K562 (cell line): Measurements from ENCODE around the gene MIX23. TPM values are rescaled to one million over a fixed set of nuclear protein-coding genes. Genes with fewer than 3 reads are reported as not detected.
A peak's percentile ranks its signal among the peaks of the same experiment; 100 is the strongest.

Source experiments
- CBX3 ChIP-seq, 2 experiments: IDR thresholded peaks; 1 replicate in 1 of 2; 2 replicates in 1 of 2; pipeline ENCODE4 v1.6.1; 2012; ENCODE audit warnings: inconsistent platforms in 2 of 2, low read length in 2 of 2, borderline replicate concordance in 1 of 2, control low read depth in 1 of 2
- FOXK2 ChIP-seq, 2 experiments: fragments of 450-650 bp; IDR thresholded peaks in 1 of 2; conservative IDR thresholded peaks in 1 of 2; 2 replicates each; pipeline ENCODE4 v1.6.1; 2016; ENCODE audit warnings: low read depth in 2 of 2, mild to moderate bottlenecking in 1 of 2
- FOXP4 ChIP-seq: sonication (generic); formaldehyde crosslinking; IDR thresholded peaks from 2 replicates; pipeline ENCODE4 v1.8.0; 2022; ENCODE audit warnings: mild to moderate bottlenecking, missing genetic modification reagents, borderline replicate concordance
- GABPB1 ChIP-seq: sonication (generic); formaldehyde crosslinking; IDR thresholded peaks from 2 replicates; pipeline ENCODE4 v1.8.0; 2022; ENCODE audit warnings: mild to moderate bottlenecking, missing genetic modification reagents
- MECOM ChIP-seq: fragments of 250-450 bp; sonication (Bioruptor Pico); IDR thresholded peaks from 2 replicates; pipeline ENCODE4 v1.8.0; 2022; ENCODE audit warnings: inconsistent platforms
- RBFOX2 ChIP-seq: fragments of 200-400 bp; formaldehyde crosslinking; IDR thresholded peaks from 2 replicates; pipeline ENCODE4 v1.6.1; 2017; ENCODE audit warnings: low read depth, mild to moderate bottlenecking, low read length, moderate library complexity
- ZNF263 ChIP-seq: sonication (generic); formaldehyde crosslinking; IDR thresholded peaks from 2 replicates; pipeline ENCODE4 v1.8.0; 2022; ENCODE audit warnings: mild to moderate bottlenecking, missing genetic modification reagents, borderline replicate concordance
- ZNF41 ChIP-seq: fragments of 250-450 bp; sonication (Bioruptor Pico); conservative IDR thresholded peaks from 2 replicates; pipeline ENCODE4 v1.4.0; 2020; ENCODE audit warnings: mild to moderate bottlenecking
- ZNF431 ChIP-seq: sonication (generic); formaldehyde crosslinking; IDR thresholded peaks from 2 replicates; pipeline ENCODE4 v1.8.0; 2022; ENCODE audit warnings: mild to moderate bottlenecking, missing genetic modification reagents
- ZNF561 ChIP-seq: fragments of 450-650 bp; formaldehyde crosslinking; conservative IDR thresholded peaks from 2 replicates; pipeline ENCODE4 v1.4.0; 2020; ENCODE audit warnings: mild to moderate bottlenecking, moderate library complexity
- ZZZ3 ChIP-seq: fragments of 450-650 bp; IDR thresholded peaks from 2 replicates; pipeline ENCODE4 v1.6.1; 2016; ENCODE audit warnings: antibody characterized with exemption, mild to moderate bottlenecking, moderate library complexity
- polyA plus RNA-seq, 8 experiments: library from polyadenylated mRNA; depleted of rRNA in 4 of 8; stranded (reverse) in 5 of 8; unstranded in 3 of 8; fragments of >200 nt; fragmentation: Nextera tagmentation in 2 of 8; fragmentation: Illumina TruSeq in 1 of 8; extraction: Ambion mirVana in 2 of 8; extraction: Trizol in 1 of 8; gene quantifications; 2 replicates each; pipeline versions ENCODE4 v1.2.1 to v1.2.3, GENCODE V29; 2011 to 2014; ENCODE audit warnings: inconsistent platforms in 1 of 8, missing spikeins in 1 of 8
- total RNA-seq, 7 experiments: library from RNA; depleted of rRNA in 6 of 7; stranded (reverse); fragments of >200 nt in 6 of 7; fragmentation: Illumina TruSeq in 2 of 7; extraction: Trizol in 2 of 7; gene quantifications; 2 replicates each; pipeline versions ENCODE4 v1.2.1 to v1.2.3, GENCODE V29; 2011 to 2021; ENCODE audit warnings: low replicate concordance in 1 of 7
- TF ChIP-seq, protein P1 (sequence below): sonication (generic); formaldehyde crosslinking; IDR thresholded peaks from 2 replicates; pipeline ENCODE4 v1.8.1; 2022; ENCODE audit warnings: missing genetic modification reagents
- TF ChIP-seq, protein P2 (sequence below): fragments of 450-650 bp; formaldehyde crosslinking; conservative IDR thresholded peaks from 2 replicates; pipeline ENCODE4 v1.4.0; 2022; ENCODE audit warnings: mild to moderate bottlenecking, missing genetic modification characterization
- TF ChIP-seq, protein P3 (sequence below): sonication (generic); formaldehyde crosslinking; IDR thresholded peaks from 2 replicates; pipeline ENCODE4 v1.8.0; 2022; ENCODE audit warnings: mild to moderate bottlenecking, missing genetic modification reagents
- TF ChIP-seq, protein P4 (sequence below): fragments of 450-650 bp; formaldehyde crosslinking; IDR thresholded peaks from 2 replicates; pipeline ENCODE4 v1.4.0; 2020; ENCODE audit warnings: mild to moderate bottlenecking, moderate library complexity

The MIX23 gene
- total and polyA plus RNA-seq, 9 of the 15 experiments (the other 6 are each of a cell fraction or from before 2014, with no cell fraction given), result 45.5 to 185 (median 106) TPM

GRCh38 chr3:122415762-122416654 lies 33.0 kb upstream of the MIX23 start, which contains the start of gene WDR5B (continued):
- TF ChIP-seq, protein P1, sequence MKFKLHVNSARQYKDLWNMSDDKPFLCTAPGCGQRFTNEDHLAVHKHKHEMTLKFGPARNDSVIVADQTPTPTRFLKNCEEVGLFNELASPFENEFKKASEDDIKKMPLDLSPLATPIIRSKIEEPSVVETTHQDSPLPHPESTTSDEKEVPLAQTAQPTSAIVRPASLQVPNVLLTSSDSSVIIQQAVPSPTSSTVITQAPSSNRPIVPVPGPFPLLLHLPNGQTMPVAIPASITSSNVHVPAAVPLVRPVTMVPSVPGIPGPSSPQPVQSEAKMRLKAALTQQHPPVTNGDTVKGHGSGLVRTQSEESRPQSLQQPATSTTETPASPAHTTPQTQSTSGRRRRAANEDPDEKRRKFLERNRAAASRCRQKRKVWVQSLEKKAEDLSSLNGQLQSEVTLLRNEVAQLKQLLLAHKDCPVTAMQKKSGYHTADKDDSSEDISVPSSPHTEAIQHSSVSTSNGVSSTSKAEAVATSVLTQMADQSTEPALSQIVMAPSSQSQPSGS, result no peak
- TF ChIP-seq ZNF263, result no peak
- TF ChIP-seq ZNF431 (CRISPR knock-in tag), result no peak
- 0 out of 4 replicates have a peak, but pooled peaks have one; percentile 11 to 36 for TF ChIP-seq FOXK2 (conservative IDR thresholded peaks at IDR 0.05 in 1 of 2, IDR thresholded peaks at IDR 0.05 in 1 of 2; ENCODE audit: low read depth in 2 of 2)
- TF ChIP-seq MECOM (CRISPR knock-in tag), result no peak
- TF ChIP-seq, protein P2, sequence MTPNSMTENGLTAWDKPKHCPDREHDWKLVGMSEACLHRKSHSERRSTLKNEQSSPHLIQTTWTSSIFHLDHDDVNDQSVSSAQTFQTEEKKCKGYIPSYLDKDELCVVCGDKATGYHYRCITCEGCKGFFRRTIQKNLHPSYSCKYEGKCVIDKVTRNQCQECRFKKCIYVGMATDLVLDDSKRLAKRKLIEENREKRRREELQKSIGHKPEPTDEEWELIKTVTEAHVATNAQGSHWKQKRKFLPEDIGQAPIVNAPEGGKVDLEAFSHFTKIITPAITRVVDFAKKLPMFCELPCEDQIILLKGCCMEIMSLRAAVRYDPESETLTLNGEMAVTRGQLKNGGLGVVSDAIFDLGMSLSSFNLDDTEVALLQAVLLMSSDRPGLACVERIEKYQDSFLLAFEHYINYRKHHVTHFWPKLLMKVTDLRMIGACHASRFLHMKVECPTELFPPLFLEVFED (CRISPR knock-in tag), result no peak
- no peak for TF ChIP-seq ZNF561 (CRISPR knock-in tag)
- TF ChIP-seq, protein P3, sequence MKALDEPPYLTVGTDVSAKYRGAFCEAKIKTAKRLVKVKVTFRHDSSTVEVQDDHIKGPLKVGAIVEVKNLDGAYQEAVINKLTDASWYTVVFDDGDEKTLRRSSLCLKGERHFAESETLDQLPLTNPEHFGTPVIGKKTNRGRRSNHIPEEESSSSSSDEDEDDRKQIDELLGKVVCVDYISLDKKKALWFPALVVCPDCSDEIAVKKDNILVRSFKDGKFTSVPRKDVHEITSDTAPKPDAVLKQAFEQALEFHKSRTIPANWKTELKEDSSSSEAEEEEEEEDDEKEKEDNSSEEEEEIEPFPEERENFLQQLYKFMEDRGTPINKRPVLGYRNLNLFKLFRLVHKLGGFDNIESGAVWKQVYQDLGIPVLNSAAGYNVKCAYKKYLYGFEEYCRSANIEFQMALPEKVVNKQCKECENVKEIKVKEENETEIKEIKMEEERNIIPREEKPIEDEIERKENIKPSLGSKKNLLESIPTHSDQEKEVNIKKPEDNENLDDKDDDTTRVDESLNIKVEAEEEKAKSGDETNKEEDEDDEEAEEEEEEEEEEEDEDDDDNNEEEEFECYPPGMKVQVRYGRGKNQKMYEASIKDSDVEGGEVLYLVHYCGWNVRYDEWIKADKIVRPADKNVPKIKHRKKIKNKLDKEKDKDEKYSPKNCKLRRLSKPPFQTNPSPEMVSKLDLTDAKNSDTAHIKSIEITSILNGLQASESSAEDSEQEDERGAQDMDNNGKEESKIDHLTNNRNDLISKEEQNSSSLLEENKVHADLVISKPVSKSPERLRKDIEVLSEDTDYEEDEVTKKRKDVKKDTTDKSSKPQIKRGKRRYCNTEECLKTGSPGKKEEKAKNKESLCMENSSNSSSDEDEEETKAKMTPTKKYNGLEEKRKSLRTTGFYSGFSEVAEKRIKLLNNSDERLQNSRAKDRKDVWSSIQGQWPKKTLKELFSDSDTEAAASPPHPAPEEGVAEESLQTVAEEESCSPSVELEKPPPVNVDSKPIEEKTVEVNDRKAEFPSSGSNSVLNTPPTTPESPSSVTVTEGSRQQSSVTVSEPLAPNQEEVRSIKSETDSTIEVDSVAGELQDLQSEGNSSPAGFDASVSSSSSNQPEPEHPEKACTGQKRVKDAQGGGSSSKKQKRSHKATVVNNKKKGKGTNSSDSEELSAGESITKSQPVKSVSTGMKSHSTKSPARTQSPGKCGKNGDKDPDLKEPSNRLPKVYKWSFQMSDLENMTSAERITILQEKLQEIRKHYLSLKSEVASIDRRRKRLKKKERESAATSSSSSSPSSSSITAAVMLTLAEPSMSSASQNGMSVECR (CRISPR knock-in tag), result 0 out of 2 replicates have a peak, but pooled peaks have one; percentile 39
- peak; percentile 19; the same call in 1 of the 2 replicates for TF ChIP-seq ZNF41 (CRISPR knock-in tag)
- TF ChIP-seq, protein P4, sequence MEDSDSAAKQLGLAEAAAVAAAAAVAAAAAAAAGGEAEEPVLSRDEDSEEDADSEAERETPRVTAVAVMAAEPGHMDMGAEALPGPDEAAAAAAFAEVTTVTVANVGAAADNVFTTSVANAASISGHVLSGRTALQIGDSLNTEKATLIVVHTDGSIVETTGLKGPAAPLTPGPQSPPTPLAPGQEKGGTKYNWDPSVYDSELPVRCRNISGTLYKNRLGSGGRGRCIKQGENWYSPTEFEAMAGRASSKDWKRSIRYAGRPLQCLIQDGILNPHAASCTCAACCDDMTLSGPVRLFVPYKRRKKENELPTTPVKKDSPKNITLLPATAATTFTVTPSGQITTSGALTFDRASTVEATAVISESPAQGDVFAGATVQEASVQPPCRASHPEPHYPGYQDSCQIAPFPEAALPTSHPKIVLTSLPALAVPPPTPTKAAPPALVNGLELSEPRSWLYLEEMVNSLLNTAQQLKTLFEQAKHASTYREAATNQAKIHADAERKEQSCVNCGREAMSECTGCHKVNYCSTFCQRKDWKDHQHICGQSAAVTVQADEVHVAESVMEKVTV (CRISPR knock-in tag), result no peak
- peak; percentile 89 for TF ChIP-seq GABPB1
- 0 out of 2 replicates have a peak, but pooled peaks have one; percentile 37 for TF ChIP-seq FOXP4
- peak; percentile 92 for TF ChIP-seq ZZZ3
- TF ChIP-seq CBX3 (IDR thresholded peaks at IDR 0.05; ENCODE audit: borderline replicate concordance in 1 of 2, low read length in 2 of 2), result peak in 1 of 2 experiments; percentile 25; a peak in 1 of 3 replicates
- peak; percentile 80 for TF ChIP-seq RBFOX2
